GM20000 (cell line): Measurements from ENCODE around the gene CLDN4.

Source experiments
- DNase-seq: peaks from one replicate; pipeline ENCODE4 v3.0.0; 2012; ENCODE audit warnings: low spot score
- TF ChIP-seq, protein P1 (sequence below): IDR thresholded peaks from 2 replicates; pipeline ENCODE4 v1.5.1; 2012; ENCODE audit warnings: mild to moderate bottlenecking, control low read depth; ENCODE audit errors: extremely low read depth, missing control alignments

CLDN4 gene

DNA sequence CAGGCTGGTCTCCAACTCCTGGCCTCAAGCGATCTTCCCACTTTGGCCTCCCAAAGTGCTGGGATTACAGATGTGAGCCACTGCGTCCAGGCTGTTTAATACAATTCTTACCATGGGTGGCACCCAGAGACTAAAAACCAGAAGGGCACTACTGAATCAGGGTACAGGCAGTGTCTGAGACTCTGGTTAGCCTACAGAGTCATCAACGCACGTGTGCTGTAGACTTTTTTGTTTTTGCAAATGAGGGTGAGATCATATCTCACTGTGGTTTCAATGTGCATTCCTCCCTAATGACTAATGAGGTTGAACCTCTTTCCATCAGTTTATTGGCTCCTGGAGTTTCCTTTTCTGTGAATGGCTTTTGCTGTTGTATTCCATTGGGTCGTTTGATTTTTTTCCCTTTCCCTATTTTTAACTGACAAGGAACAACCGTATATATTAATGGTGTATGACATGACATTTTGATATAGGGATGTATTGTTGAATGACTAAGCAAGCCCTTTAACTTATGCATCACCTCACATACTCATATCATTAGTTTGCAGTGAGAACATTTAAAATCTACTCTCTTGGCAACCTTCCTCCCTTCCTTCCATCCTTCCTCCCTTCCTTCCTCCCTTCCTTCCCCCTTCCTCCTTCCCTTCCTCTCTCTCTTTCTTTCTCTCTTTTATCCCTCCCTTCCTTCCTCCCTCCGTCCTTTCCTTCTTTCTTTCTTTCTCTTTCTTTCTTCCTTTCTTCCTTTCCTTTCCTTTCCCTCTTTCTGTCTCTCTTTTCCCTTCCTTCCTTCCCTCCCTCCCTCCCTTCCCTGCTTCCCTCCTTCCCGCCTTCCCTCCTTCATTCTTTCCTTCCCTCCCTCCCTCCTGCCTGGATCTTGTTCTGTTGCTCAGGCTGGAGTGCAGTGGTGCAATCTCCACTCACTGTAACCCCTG lies 20.9 kb downstream of the CLDN4 start:
- DNase-seq, result peak; percentile 73

DNA sequence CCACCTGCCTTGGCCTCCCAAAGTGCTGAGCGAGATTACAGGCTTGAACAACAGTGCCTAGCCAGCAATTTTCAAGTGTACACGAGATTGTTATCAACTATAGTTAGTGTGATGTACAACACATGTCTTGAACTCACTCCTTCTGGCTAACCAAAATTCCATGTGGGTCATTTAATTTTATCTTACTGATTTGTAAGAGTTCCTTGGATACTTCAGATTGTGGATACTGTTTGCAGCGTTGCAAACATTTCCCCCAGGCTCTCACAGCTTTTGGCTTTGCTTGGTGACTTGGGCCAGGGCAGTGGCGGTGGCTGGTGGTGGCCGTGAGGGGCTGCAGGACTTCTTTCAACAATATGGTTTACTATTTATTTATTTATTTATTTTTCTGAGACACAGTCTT lies 21.7 kb downstream of the CLDN4 start:
- DNase-seq, result no peak
- TF ChIP-seq, protein P1, sequence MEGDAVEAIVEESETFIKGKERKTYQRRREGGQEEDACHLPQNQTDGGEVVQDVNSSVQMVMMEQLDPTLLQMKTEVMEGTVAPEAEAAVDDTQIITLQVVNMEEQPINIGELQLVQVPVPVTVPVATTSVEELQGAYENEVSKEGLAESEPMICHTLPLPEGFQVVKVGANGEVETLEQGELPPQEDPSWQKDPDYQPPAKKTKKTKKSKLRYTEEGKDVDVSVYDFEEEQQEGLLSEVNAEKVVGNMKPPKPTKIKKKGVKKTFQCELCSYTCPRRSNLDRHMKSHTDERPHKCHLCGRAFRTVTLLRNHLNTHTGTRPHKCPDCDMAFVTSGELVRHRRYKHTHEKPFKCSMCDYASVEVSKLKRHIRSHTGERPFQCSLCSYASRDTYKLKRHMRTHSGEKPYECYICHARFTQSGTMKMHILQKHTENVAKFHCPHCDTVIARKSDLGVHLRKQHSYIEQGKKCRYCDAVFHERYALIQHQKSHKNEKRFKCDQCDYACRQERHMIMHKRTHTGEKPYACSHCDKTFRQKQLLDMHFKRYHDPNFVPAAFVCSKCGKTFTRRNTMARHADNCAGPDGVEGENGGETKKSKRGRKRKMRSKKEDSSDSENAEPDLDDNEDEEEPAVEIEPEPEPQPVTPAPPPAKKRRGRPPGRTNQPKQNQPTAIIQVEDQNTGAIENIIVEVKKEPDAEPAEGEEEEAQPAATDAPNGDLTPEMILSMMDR, result no peak

More for the DNA sequence above, 20.9 kb downstream of the CLDN4 start:
- TF ChIP-seq, protein P1, result no peak

DNA sequence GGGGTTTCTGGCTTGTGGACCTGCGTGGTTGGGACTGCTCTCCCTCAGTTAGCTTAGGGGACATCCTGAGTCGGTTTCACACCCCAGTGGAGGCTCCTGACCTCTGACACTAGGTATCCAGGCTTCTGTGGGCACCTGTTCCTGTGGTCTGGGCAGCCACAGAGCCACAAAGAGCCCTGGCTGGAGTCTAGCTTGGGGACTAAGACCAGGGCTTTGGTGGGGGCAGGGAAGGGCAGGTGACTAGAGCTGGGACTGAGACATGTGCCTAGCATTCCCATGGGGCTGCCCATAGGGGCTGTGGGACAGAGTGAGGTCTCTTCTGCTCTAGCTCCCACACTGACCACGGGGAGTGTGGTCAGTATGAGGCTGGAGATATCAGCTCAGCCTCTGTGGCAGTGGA lies 26.1 kb downstream of the CLDN4 start:
- no peak for DNase-seq
- TF ChIP-seq, protein P1, result no peak

DNA sequence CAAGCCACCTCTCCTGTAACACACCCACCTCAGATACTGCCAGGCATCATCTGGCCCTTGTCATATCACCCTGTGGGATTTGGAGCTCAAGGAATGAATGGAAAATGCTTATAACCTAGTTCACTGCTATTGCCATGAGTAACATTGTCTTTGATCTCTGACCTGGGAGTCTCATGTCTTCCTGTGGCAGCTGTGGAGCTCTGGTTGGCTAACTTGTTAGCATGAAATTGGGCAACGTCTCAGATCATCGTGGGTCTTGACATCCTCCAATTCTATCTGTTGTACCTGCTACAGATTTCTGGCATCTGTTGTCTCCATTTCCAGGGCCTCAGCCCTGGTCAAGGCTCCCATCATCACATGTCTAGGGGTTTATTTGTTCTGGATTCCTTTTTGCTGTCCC lies 28.0 kb downstream of the CLDN4 start:
- DNase-seq, result no peak

DNA sequence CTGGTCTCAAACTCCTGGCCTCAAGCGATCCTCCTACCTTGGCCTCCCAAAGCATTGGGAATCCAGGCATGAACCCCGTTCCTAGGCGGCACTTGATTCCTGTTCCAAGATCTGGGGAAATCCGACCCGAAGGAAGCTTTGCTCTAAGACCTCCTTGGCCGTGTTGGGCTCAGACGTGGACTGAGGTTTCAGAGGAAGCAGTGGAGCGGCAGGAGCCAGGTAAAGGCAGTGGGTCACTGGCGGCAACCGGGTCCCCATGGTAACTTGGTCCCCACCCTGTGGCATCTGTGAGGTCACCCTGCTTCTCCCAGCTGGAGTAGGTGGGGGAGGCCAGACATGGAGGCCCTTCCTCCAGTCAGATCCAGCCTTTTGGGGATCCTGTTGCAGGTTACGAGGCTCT lies 30.1 kb downstream of the CLDN4 start, which contains the start of gene TMEM270:
Gene TMEM270 (plus strand): TSS at position 301 of the 400 bp plus-strand sequence. CDS start 36 bp downstream, at position 337.
- TF ChIP-seq, protein P1, result no peak
- no peak for DNase-seq

More for the DNA sequence above, 28.0 kb downstream of the CLDN4 start:
- TF ChIP-seq, protein P1, result no peak

DNA sequence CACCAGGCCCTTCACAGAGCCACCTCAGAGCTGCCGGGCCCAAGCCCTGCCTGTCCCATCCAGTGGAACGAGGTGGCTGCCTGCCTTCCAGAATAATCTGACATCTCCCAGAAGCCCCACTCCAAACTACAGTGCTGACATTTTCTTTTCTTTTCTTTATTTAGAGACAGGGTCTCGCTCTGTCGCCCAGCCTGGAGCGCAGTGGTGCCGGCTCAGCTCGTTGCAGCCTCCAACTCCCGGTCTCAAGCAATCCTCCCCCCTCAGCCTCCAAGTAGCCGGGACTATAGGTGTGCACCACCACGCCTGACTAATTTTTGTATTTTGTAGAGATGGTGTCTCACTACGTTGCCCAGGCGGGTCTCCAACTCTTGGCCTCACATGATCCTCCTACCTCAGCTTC lies 30.5 kb downstream of the CLDN4 start:
- no peak for DNase-seq
- TF ChIP-seq, protein P1, result no peak

DNA sequence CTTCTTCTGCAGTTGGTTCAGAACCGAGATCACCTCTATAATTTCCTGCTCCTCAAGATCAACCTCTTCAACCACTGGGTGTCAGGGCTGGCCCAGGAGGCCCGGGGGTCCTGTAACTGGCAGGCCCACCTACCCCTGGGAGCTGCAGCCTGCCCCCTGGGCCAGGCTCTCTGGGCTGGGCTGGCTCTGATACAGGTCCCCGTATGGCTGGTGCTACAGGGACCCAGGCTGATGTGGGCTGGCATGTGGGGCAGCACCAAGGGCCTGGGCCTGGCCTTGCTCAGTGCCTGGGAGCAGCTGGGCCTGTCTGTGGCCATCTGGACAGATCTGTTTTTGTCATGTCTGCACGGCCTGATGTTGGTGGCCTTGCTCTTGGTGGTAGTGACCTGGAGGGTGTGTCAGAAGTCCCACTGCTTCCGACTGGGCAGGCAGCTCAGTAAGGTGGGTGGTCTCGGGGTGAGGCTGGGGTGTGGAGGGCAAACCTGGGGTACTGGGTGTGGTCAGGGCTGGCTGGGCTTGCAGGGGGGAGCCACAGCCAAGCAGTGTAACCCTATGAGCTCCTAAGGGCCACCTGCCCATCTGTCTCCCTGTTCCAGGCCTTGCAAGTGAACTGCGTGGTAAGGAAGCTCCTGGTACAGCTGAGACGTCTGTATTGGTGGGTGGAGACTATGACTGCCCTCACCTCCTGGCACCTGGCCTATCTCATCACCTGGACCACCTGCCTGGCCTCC lies 34.4 kb downstream of the CLDN4 start:
- DNase-seq, result no peak
- TF ChIP-seq, protein P1, result no peak
